HL-60 (cell line): Measurements from ENCODE around the gene SLC17A9.

ENCODE experiments used
- CTCF ChIP-seq: IDR thresholded peaks from one replicate; pipeline ENCODE4 v1.5.1; 2011; ENCODE audit warnings: low read length, control low read depth, inconsistent platforms; ENCODE audit not compliant: insufficient read depth
- POLR2AphosphoS5 ChIP-seq: IDR thresholded peaks from 2 replicates; pipeline ENCODE4 v1.6.1; 2012; ENCODE audit warnings: low read depth

- no peak for TF ChIP-seq CTCF
- TF ChIP-seq POLR2AphosphoS5 = no peak
These were observed 49.4 kb upstream of the SLC17A9 start for GRCh38 chr20:62902926-62903615.
